ENCODE results near the gene U2AF2. TPM values are rescaled to one million over a fixed set of nuclear protein-coding genes. Genes with fewer than 3 reads are reported as not detected.

Gene U2AF2
- total RNA-seq, 4 donors from 2014 or later, result 10.0 to 165 (median 58.1) TPM

DNA sequence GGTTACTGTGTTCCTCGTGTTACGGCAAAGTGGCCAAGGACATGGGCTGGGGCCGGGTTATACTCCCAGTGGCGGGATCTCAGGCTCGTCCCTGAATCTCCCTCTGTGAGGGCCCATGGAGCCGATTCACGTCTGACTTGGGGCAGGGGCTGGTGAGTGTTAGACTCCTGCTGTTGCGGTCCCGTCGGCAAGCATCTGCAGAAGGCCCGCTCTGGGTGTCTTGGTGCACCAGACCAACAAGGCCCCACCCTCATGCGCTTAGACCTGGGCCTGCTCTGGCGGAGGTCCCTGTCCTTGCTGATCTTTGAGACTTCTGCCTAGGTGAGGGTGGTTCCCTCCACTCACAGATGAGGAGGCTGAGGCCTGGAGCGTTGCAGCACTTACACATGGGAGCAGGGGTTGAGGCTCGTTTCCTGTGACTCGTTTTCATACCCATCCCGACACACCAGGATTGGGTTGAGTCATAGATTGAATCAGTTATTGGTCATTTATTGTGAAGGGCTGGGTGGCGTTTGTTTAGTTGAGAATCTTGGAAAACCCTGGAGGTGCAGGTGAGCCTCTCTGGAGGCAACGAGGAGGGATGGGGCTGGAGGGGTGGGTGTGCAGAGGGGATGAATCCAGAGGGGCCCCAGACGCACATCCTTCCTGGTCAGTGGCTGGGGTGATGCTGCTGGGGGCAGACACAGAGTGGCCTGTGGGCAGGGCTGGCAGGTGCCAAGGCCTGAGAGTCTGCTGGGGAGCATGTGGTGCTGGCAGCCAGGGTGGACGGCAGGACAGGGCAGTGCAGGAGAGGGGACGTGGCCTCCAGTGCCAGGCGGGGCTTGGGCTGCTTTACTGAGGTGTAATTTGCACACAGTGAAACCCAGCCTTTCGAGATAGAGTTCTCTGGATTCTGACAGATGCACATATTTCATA is 24.8 kb downstream of the U2AF2 start:
- Histone ChIP-seq H3K4me1 (peaks cover 7 to 15% of the 10 kb centered on the region in 2 donors), H3K4me3 (no peak overlapping the region)
- intact Hi-C loops (cut with DNase I; ENCODE audit: low total_unique reads), result no loop called here

DNA sequence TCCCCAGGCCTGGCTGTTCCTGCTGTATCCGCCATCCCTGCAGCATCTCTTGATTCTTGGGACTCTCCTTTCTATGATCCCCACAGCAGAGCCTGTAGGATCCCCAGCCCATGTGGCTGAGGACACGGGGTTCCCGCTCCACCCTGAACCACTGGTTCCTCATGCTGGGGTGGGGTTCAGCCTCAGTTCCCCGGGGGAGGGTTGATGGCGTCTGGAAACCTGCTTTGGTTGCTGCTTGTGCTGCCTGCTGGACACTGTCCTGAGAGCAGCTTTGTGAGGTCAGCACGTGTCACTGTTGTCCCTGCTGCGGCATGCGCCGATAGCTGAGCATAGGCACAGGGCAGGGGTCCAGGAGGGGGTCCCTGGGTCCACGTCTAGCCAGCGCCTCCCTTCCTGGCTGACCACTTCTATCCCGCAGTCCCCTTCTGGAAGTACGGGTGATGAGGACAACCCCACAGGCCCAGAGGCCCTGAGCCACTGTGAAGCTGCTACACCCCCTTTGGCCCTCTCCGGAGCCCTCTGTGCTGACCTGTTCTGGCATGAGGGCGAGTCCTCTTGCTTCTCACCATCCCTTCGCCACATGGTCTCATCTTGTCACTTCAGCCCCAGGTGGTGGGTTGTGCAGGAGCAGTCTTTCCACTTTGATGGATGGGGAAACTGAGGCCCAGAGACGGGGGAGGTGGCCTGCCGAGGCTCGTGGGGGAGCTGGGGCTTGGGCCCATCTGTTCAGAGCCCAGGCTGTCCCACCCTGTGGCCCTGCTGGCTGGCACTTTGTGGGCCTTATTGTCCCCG is 25.7 kb downstream of the U2AF2 start:
- Histone ChIP-seq H3K27me3 (no peaks in the 10 kb centered on the region), H3K27ac (no peak overlapping the region), H3K4me3 (no peak overlapping the region), H3K9me3 (no peaks in the 10 kb centered on the region), H3K4me1 (peaks cover 7 to 14% of the 10 kb centered on the region in 2 donors), H3K36me3 (no peaks in the 10 kb centered on the region)
- TF ChIP-seq, protein P1, sequence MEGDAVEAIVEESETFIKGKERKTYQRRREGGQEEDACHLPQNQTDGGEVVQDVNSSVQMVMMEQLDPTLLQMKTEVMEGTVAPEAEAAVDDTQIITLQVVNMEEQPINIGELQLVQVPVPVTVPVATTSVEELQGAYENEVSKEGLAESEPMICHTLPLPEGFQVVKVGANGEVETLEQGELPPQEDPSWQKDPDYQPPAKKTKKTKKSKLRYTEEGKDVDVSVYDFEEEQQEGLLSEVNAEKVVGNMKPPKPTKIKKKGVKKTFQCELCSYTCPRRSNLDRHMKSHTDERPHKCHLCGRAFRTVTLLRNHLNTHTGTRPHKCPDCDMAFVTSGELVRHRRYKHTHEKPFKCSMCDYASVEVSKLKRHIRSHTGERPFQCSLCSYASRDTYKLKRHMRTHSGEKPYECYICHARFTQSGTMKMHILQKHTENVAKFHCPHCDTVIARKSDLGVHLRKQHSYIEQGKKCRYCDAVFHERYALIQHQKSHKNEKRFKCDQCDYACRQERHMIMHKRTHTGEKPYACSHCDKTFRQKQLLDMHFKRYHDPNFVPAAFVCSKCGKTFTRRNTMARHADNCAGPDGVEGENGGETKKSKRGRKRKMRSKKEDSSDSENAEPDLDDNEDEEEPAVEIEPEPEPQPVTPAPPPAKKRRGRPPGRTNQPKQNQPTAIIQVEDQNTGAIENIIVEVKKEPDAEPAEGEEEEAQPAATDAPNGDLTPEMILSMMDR (IDR thresholded peaks at IDR 0.05), result no peak
- no peak for TF ChIP-seq POLR2A (IDR thresholded peaks at IDR 0.05)
- intact Hi-C loops (cut with DNase I; ENCODE audit: low total_unique reads), result no loop called here
- DNase-seq, result no peak

More for the DNA sequence above, 24.8 kb downstream of the U2AF2 start:
- Histone ChIP-seq H3K27ac (no peak overlapping the region), H3K36me3 (no peaks in the 10 kb centered on the region), H3K27me3 (no peaks in the 10 kb centered on the region), H3K9me3 (no peaks in the 10 kb centered on the region)
- no peak for TF ChIP-seq POLR2A (IDR thresholded peaks at IDR 0.05)
- TF ChIP-seq, protein P1 (IDR thresholded peaks at IDR 0.05), result no peak
- no peak for DNase-seq

DNA sequence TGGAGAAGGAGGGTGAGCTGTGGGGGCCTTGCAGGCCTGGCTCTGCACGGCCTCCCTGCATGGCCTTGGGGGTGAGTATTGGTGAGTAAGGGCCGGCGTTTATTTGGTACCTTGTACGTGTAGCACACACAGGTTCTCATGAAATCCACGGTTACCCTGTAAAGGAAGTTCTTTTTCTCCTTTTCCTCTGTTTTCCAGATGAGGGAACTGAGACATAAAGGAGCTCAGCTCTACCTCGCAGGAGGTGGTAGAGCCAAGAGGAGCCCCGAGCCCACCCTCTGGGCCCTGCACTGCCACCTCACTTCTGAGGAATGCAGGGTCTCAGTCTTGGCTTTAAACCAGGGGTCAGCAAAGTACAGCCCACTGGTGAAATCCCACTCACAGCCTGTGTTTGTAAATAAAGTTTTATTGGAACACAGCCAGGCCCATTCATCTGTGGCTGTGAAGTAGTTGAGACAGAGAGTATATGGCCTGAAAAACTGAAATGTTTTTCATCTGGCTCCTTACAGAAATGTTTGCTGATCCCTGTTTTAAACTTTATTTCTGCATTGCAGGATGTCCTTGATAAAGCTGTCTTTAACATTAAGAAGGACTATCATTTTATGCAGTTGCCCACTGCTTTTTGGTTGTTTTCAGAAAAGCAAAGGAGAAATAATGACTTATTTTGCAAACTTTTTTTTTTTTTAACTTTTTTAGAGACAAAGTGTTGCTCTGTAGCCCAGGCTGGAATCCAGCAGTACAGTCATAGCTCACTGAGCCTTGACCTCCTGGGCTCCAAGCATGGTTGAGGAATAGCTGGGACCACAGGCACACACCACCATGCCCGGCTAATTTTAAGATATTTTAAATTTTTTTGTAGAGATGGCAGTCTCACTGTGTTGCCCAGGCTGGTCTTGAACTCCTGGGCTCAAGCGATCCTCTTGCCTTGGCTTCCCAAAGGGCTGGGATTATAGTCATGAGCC is 26.6 kb downstream of the U2AF2 start:
- TF ChIP-seq, protein P1 (IDR thresholded peaks at IDR 0.05), result no peak
- no peak for TF ChIP-seq POLR2A (IDR thresholded peaks at IDR 0.05)
- Histone ChIP-seq H3K9me3 (no peaks in the 10 kb centered on the region), H3K4me1 (peaks cover 7 to 14% of the 10 kb centered on the region in 2 donors), H3K36me3 (no peaks in the 10 kb centered on the region), H3K27ac (no peak overlapping the region), H3K4me3 (no peak overlapping the region), H3K27me3 (no peaks in the 10 kb centered on the region)
- no peak for DNase-seq
- intact Hi-C loops (cut with DNase I; ENCODE audit: low total_unique reads), result no loop called here

DNA sequence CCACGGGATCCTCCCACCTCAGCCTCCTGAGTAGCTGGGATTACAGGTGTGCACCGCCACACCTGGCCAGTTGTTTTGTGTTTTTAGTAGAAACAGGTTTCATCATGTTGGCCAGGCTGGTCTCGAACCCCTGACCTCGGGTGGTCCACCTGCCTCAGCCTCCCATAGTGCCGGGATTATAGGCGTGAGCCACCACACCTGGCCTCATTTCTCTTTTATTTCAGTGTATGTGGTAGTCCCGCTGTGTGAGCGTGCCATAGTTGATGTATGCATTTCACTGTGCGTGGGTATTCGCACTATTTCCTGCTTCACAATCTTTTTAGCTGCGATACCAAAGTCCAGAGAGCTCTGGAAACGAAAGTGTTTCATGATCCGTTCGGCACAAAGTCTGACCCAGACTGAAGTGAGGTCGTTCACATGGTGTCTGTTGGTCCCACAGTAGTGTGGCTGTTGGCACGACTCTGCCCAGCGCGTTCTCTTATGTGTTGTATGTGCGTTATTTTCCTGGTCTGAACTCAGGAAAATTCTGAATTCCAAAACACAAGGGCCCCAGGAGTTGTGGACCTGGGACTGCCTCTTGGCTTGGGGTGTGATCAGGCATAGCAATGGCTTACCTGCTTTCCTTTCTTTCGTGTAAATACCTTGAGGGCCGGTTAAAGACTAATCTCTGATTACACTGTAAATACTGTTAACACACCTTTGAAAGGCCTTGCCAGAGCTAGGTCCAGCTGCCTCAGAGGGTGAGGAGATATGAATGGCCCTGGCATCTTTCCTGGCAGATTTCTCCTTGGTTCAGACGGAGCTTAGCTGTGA is 28.8 kb downstream of the U2AF2 start:
- TF ChIP-seq, protein P1 (IDR thresholded peaks at IDR 0.05), result no peak
- no peak for TF ChIP-seq POLR2A (IDR thresholded peaks at IDR 0.05)
- Histone ChIP-seq H3K9me3 (no peaks in the 10 kb centered on the region), H3K4me1 (no peaks in the 10 kb centered on the region), H3K4me3 (no peak overlapping the region), H3K27me3 (no peaks in the 10 kb centered on the region), H3K36me3 (no peaks in the 10 kb centered on the region), H3K27ac (no peak overlapping the region)
- intact Hi-C loops (cut with DNase I; ENCODE audit: low total_unique reads), result no loop called here
- no peak for DNase-seq

Measured in uterus (tissue), 4 donors.